Erythroblast (primary cell): ENCODE measurements around the gene CSF1R.

ENCODE experiments used
- DNase-seq, 2 experiments: peaks; one replicate each; lab custom pipeline; 2025; lab: John Stamatoyannopoulos, UW
- GATA1 ChIP-seq: IDR thresholded peaks from 2 replicates; pipeline ENCODE4 v1.6.1; 2011; ENCODE audit warnings: low read depth, mild to moderate bottlenecking, control low read depth, low read length, moderate library complexity
- POLR2A ChIP-seq: IDR thresholded peaks from 2 replicates; pipeline ENCODE4 v1.6.1; 2011; ENCODE audit warnings: mild to moderate bottlenecking, low read length

CSF1R gene

GRCh38 chr5:150085950-150086715 is at the start of gene CSF1R:
Gene CSF1R, minus strand, starts transcription at chr5:150086554. Its CDS starts 127 bp downstream, at chr5:150086427.
- no peak for DNase-seq
- no peak for TF ChIP-seq GATA1
- TF ChIP-seq POLR2A: no peak

GRCh38 chr5:150135557-150136304 is 49.4 kb upstream of the CSF1R start:
- DNase-seq: no peak
- TF ChIP-seq POLR2A: no peak
- TF ChIP-seq GATA1: no peak

GRCh38 chr5:150134198-150134588 is 47.8 kb upstream of the CSF1R start:
- no peak for TF ChIP-seq POLR2A
- TF ChIP-seq GATA1: no peak
- no peak for DNase-seq

- no peak for DNase-seq
- TF ChIP-seq GATA1 (no peak), POLR2A (no peak)
These were observed 47.3 kb upstream of the CSF1R start for GRCh38 chr5:150133581-150134197.

- no peak for DNase-seq
- TF ChIP-seq GATA1: no peak
- no peak for TF ChIP-seq POLR2A
These were observed 46.4 kb upstream of the CSF1R start for GRCh38 chr5:150132740-150133139.

- DNase-seq: no peak
These were observed 45.8 kb upstream of the CSF1R start for GRCh38 chr5:150131978-150132694.

GRCh38 chr5:150131461-150131860 is 45.1 kb upstream of the CSF1R start:
- no peak for TF ChIP-seq POLR2A
- no peak for TF ChIP-seq GATA1
- DNase-seq: no peak

More at GRCh38 chr5:150131978-150132694, 45.8 kb upstream of the CSF1R start:
- TF ChIP-seq POLR2A (no peak), GATA1 (no peak)

- TF ChIP-seq POLR2A: no peak
- no peak for TF ChIP-seq GATA1
- no peak for DNase-seq
These were observed 44.2 kb upstream of the CSF1R start for GRCh38 chr5:150130493-150130922.

GRCh38 chr5:150129813-150130492 is 43.6 kb upstream of the CSF1R start:
- peak; percentile 64 to 76 for DNase-seq
- no peak for TF ChIP-seq GATA1
- TF ChIP-seq POLR2A: no peak

- no peak for DNase-seq
- TF ChIP-seq POLR2A: no peak
- no peak for TF ChIP-seq GATA1
These were observed 43.1 kb upstream of the CSF1R start for GRCh38 chr5:150129454-150129812.

- DNase-seq: no peak
- TF ChIP-seq POLR2A (no peak), GATA1 (no peak)
These were observed 40.5 kb upstream of the CSF1R start for GRCh38 chr5:150126921-150127265.

GRCh38 chr5:150126199-150126920 is 40.0 kb upstream of the CSF1R start:
- DNase-seq: no peak

GRCh38 chr5:150125334-150125733 is 39.0 kb upstream of the CSF1R start:
- DNase-seq: no peak
- TF ChIP-seq POLR2A (no peak), GATA1 (no peak)

More at GRCh38 chr5:150126199-150126920, 40.0 kb upstream of the CSF1R start:
- no peak for TF ChIP-seq GATA1
- TF ChIP-seq POLR2A: no peak
